SK-N-SH treated with all-trans-retinoic acid at 6 μM for 48 hours (cell line): ENCODE data around the gene FOXD3.

Experiments used
- ARNTL ChIP-seq: fragments of 450-650 bp; formaldehyde crosslinking; IDR thresholded peaks from 2 replicates; pipeline ENCODE4 v1.5.0; 2020; ENCODE audit warnings: low read depth, mild to moderate bottlenecking, moderate library complexity, borderline replicate concordance
- BACH2 ChIP-seq: fragments of 250-450 bp; sonication (Bioruptor Pico); IDR thresholded peaks from 2 replicates; pipeline ENCODE4 v1.9.0; 2021; ENCODE audit warnings: mild to moderate bottlenecking, borderline replicate concordance
- CREB5 ChIP-seq: fragments of 250-450 bp; sonication (Bioruptor Pico); IDR thresholded peaks from 2 replicates; pipeline ENCODE4 v1.5.1; 2020; ENCODE audit warnings: low read depth, mild to moderate bottlenecking, moderate library complexity
- CSRNP3 ChIP-seq: fragments of 250-450 bp; sonication (Bioruptor Pico); IDR thresholded peaks from 2 replicates; pipeline ENCODE4 v1.5.1; 2021; ENCODE audit warnings: mild to moderate bottlenecking, moderate library complexity
- PATZ1 ChIP-seq: fragments of 250-450 bp; sonication (Bioruptor Pico); IDR thresholded peaks from 2 replicates; pipeline ENCODE4 v1.8.0; 2020; ENCODE audit warnings: mild to moderate bottlenecking, moderate library complexity, borderline replicate concordance
- RARB ChIP-seq: fragments of 250-450 bp; sonication (Bioruptor Pico); IDR thresholded peaks from 2 replicates; pipeline ENCODE4 v1.8.0; 2021; ENCODE audit warnings: mild to moderate bottlenecking, moderate library complexity
- SNAI2 ChIP-seq: fragments of 250-450 bp; sonication (Bioruptor Pico); IDR thresholded peaks from 2 replicates; pipeline ENCODE4 v1.5.0; 2020; ENCODE audit warnings: mild to moderate bottlenecking, moderate library complexity
- ZFP3 ChIP-seq: fragments of 250-450 bp; sonication (Bioruptor Pico); IDR thresholded peaks from 2 replicates; pipeline ENCODE4 v1.5.0; 2020; ENCODE audit warnings: mild to moderate bottlenecking, moderate library complexity
- ZNF565 ChIP-seq: fragments of 450-650 bp; formaldehyde crosslinking; conservative IDR thresholded peaks from 2 replicates; pipeline ENCODE4 v1.5.0; 2020; ENCODE audit warnings: low read depth, mild to moderate bottlenecking, moderate library complexity
- ZNF70 ChIP-seq: fragments of 450-650 bp; formaldehyde crosslinking; IDR thresholded peaks from 2 replicates; pipeline ENCODE4 v1.5.0; 2020; ENCODE audit warnings: mild to moderate bottlenecking, moderate library complexity
- ZNF8 ChIP-seq: fragments of 450-650 bp; formaldehyde crosslinking; IDR thresholded peaks from 2 replicates; pipeline ENCODE4 v1.5.0; 2020; ENCODE audit warnings: mild to moderate bottlenecking, moderate library complexity

GRCh38 chr1:63304410-63304809 is 18.0 kb upstream of the FOXD3 start:
- TF ChIP-seq ARNTL = no peak
- no peak for TF ChIP-seq PATZ1 (CRISPR knock-in tag)
- no peak for TF ChIP-seq CREB5 (CRISPR knock-in tag)
- no peak for TF ChIP-seq RARB (CRISPR knock-in tag)
- TF ChIP-seq ZNF565 (CRISPR knock-in tag) = no peak
- no peak for TF ChIP-seq ZFP3 (CRISPR knock-in tag)
- no peak for TF ChIP-seq ZNF8 (CRISPR knock-in tag)
- no peak for TF ChIP-seq CSRNP3 (CRISPR knock-in tag)
- no peak for TF ChIP-seq ZNF70 (CRISPR knock-in tag)
- no peak for TF ChIP-seq BACH2 (CRISPR knock-in tag)
- TF ChIP-seq SNAI2 = no peak
